CD4-positive, alpha-beta T cell treated with Interleukin-12 subunit alpha and Interleukin-12 subunit beta, for 1 hour (primary cell): Measurements from ENCODE around the gene NINL.

Experiments
- DNase-seq: peaks from one replicate; pipeline ENCODE4 v3.0.0-alpha.2; 2020

NINL gene

GRCh38 chr20:25460566-25461280 lies 124.6 kb downstream of the NINL start:
- DNase-seq = no peak

- DNase-seq = no peak
Measured at GRCh38 chr20:25459916-25460535, 125.3 kb downstream of the NINL start.

GRCh38 chr20:25459111-25459830 lies 126.1 kb downstream of the NINL start:
- DNase-seq = no peak

- no peak for DNase-seq
Measured at GRCh38 chr20:25457886-25458680, 127.2 kb downstream of the NINL start.

GRCh38 chr20:25454153-25454900 lies 131.0 kb downstream of the NINL start:
- DNase-seq = no peak

GRCh38 chr20:25453035-25453810 lies 132.1 kb downstream of the NINL start:
- DNase-seq = no peak

GRCh38 chr20:25452333-25452732 lies 133.0 kb downstream of the NINL start:
- DNase-seq = no peak

- no peak for DNase-seq
Measured at GRCh38 chr20:25447671-25448070, 137.7 kb downstream of the NINL start.

GRCh38 chr20:25444556-25444955 lies 140.8 kb downstream of the NINL start:
- DNase-seq = no peak

- no peak for DNase-seq
Measured at GRCh38 chr20:25439328-25439727, 146.0 kb downstream of the NINL start.

- DNase-seq = no peak
Measured at GRCh38 chr20:25437153-25437581, 148.2 kb downstream of the NINL start.

- DNase-seq = no peak
Measured at GRCh38 chr20:25424536-25424935, 160.8 kb downstream of the NINL start.

- DNase-seq = no peak
Measured at GRCh38 chr20:25422032-25422431, 163.3 kb downstream of the NINL start.

GRCh38 chr20:25421102-25421501 lies 164.2 kb downstream of the NINL start:
- no peak for DNase-seq

GRCh38 chr20:25418776-25419175 lies 166.6 kb downstream of the NINL start:
- no peak for DNase-seq

GRCh38 chr20:25408890-25409289 lies 176.4 kb downstream of the NINL start:
- no peak for DNase-seq

GRCh38 chr20:25408170-25408547 lies 177.2 kb downstream of the NINL start:
- DNase-seq = no peak

GRCh38 chr20:25407311-25408169 lies 177.8 kb downstream of the NINL start, which contains the start of gene GINS1:
TSS of gene GINS1 (plus strand) at chr20:25407673. CDS start at chr20:25407821, 148 bp downstream.
- DNase-seq = peak; percentile 82
